Heart right ventricle (tissue), 16 donors: ENCODE data around the gene NEURL2. TPM values are rescaled to one million over a fixed set of nuclear protein-coding genes. Genes with fewer than 3 reads are reported as not detected.

ENCODE experiments used
- ATAC-seq, 8 donors: fragments of 200-7000 bp; cut with Tn5 transposase; one replicate each; pipeline ENCODE4 v1.9.1; 2020; ENCODE audit warnings: mild to moderate bottlenecking in 8 of 8, moderate library complexity in 8 of 8, moderate number of reproducible peaks in 1 of 8
- DNase-seq, 2 donors: peaks; one replicate each; pipeline ENCODE4 v3.0.0-alpha.2; 2020
- H3K27ac ChIP-seq, 10 donors: fragments of 200-600 bp; sonication (generic) in 2 of 10; one replicate each; pipeline versions ENCODE4 v1.5.0 to v1.8.0; 2020 to 2022; ENCODE audit warnings: mild to moderate bottlenecking in 3 of 10
- H3K27me3 ChIP-seq, 7 donors: fragments of 200-600 bp; one replicate each; pipeline ENCODE4 v1.8.0; 2021 to 2022; ENCODE audit warnings: mild to moderate bottlenecking in 2 of 7
- H3K36me3 ChIP-seq, 9 donors: fragments of 200-600 bp; sonication (generic) in 1 of 9; one replicate each; pipeline versions ENCODE4 v1.5.0 to v1.8.0; 2020 to 2022; ENCODE audit warnings: mild to moderate bottlenecking in 2 of 9
- H3K4me1 ChIP-seq, 9 donors: fragments of 200-600 bp; sonication (generic) in 1 of 9; one replicate each; pipeline versions ENCODE4 v1.5.0 to v1.8.0; 2020 to 2022; ENCODE audit warnings: mild to moderate bottlenecking in 4 of 9
- H3K4me3 ChIP-seq, 10 donors: fragments of 200-600 bp; sonication (generic) in 2 of 10; one replicate each; pipeline versions ENCODE4 v1.5.0 to v1.8.0; 2020 to 2022; ENCODE audit warnings: mild to moderate bottlenecking in 7 of 10, moderate library complexity in 2 of 10
- H3K9me3 ChIP-seq, 11 donors: fragments of 200-600 bp in 10 of 11; sonication (generic) in 2 of 11; one replicate each; pipeline versions ENCODE4 v1.5.0 to v1.8.0; 2013 to 2022; ENCODE audit warnings: mild to moderate bottlenecking in 2 of 11, control low read depth in 1 of 11, moderate library complexity in 1 of 11
- CTCF ChIP-seq, 9 donors: fragments of 200-600 bp; sonication (generic) in 2 of 9; IDR thresholded peaks; one replicate each; pipeline versions ENCODE4 v1.5.0 to v1.8.0; 2021 to 2022; ENCODE audit warnings: antibody characterized with exemption in 9 of 9, mild to moderate bottlenecking in 5 of 9, moderate library complexity in 1 of 9
- WGBS, 2 donors: extraction: QIAGEN DNeasy Blood & Tissue Kit; methylation state at CpG; one replicate each; pipeline ENCODE4 v1.1.7; 2013; ENCODE audit warnings: inconsistent platforms in 1 of 2; 5-methylcytosine and 5-hydroxymethylcytosine counted together
- intact Hi-C, 10 donors: fragments of 100-400 bp; cut with DNase I; formaldehyde crosslinking; loops; one replicate each; pipeline versions ENCODE4 v1.11.1 to v1.14.2; 2022
- polyA plus RNA-seq, 2 donors: library from polyadenylated mRNA; stranded (reverse); fragments of 200-250 nt; gene quantifications; one replicate each; pipeline ENCODE4 v1.2.3, GENCODE V29; 2013
- total RNA-seq, 10 donors: library from RNA; stranded (reverse); fragmentation: NEBNext Ultra II Directional in 3 of 10; extraction: Animal tissue kit (Norgen Biotek cat#: 25700) in 3 of 10; gene quantifications; one replicate each; pipeline versions ENCODE4 v1.2.1 to v1.2.4, GENCODE V29; 2021 to 2023
- donor health status: Arrhythmogenic right ventricular cardiomyopathy.
- donor health status: ischemic (EF 13 %, LVEDD 7.1; RV severe dilation, severe dysfunction).
- donor health status: healthy with polysubstance abuse.
- donor health status: DM: no; HTN: yes; CAD: no.
- donor health status: DM: no; HTN: no; CAD: no.
- donor health status: ischemic (EF 25% LVEDD 6.9; RV normal size, moderate dysfunction).
- donor health status: ischemic (EF 25% LVEDD 5.7; RV mildly dilated, moderate dysfunction).
- donor health status: healthy.
- donor health status: DM: yes; HTN: yes; CAD: no.
- donor health status: Ischemic cardiomyopathy.
- donor health status: ischemic (EF 35%, LVEDD 5.7; RV mildly dilated, moderate dysfunction).
- donor health status: nonischemic (EF 11% LVEDD 7.7; RV severe dilation, severe dysfunction).
- donor health status: DM: yes; HTN: yes; CAD: no.
- donor health status: PGD.
- donor health status: ischemic (EF 29% LVEDD 5.4; RV normal size, mild dysfunction).
- donor health status: nonischemic (EF 23%, LVEDD 6.1; RV moderate dilation, normal function).

The NEURL2 gene
- total and polyA plus RNA-seq, 12 donors = 3.3 to 11.1 (median 7.8) TPM

GRCh38 chr20:45845452-45845851, 45.6 kb downstream of the NEURL2 start:
- Histone ChIP-seq H3K36me3 (peaks cover 6 to 100% (median 46%) of the 10 kb centered on the region in 9 donors), H3K27me3 (no peaks in the 10 kb centered on the region), H3K4me1 (peaks cover 2 to 33% (median 18%) of the 10 kb centered on the region in 9 donors), H3K27ac (no peak overlapping the region), H3K4me3 (no peak overlapping the region), H3K9me3 (no peaks in the 10 kb centered on the region)
- DNase-seq = no peak
- TF ChIP-seq CTCF (IDR thresholded peaks at IDR 0.05) = no peak
- intact Hi-C loops = no loop called here
- ATAC-seq = no peak

DNA sequence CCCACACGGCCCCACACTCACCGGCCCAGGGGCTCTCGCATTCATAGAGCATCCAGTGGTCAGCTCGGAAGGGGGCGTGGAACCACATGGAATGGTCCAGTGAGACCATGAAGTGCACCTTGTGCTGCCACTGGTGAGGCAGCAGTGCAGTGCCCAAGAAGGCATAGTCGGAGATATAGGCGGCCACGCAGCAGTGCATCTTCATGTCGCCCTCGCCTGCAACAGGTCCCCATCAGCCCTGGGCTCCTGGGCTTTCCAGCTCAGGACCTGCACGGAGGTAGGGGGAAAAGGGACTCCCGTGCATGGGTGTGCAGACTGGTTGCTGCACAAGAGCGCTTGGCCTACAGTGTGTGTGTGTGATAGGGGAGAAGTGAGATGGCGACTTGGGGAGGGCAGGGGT, 47.5 kb downstream of the NEURL2 start:
- TF ChIP-seq CTCF (IDR thresholded peaks at IDR 0.05) = no peak
- peak in 3 of 8 donors; percentile 6 to 20 (median 19) for ATAC-seq
- Histone ChIP-seq H3K27me3 (no peaks in the 10 kb centered on the region), H3K36me3 (peaks cover 6 to 100% (median 46%) of the 10 kb centered on the region in 9 donors), H3K4me1 (peaks cover 2 to 33% (median 18%) of the 10 kb centered on the region in 9 donors), H3K4me3 (no peak overlapping the region), H3K9me3 (no peaks in the 10 kb centered on the region), H3K27ac (peak overlapping the region in 2 of 10 donors; percentile 49 to 62)
- WGBS, 2 donors = 94 to 95% methylated on average over 14 of the region's 14 CpGs
- no peak for DNase-seq
- intact Hi-C loops = no loop called here

- ATAC-seq = peak in 5 of 8 donors; percentile 13 to 48 (median 23)
- TF ChIP-seq CTCF (IDR thresholded peaks at IDR 0.05) = no peak
- WGBS, 2 donors = 57 to 66% methylated on average over 5 of the region's 5 CpGs
- Histone ChIP-seq H3K27ac (peak overlapping the region in 8 of 10 donors; percentile 11 to 62 (median 46)), H3K36me3 (peaks cover 6 to 100% (median 41%) of the 10 kb centered on the region in 9 donors), H3K4me3 (no peak overlapping the region), H3K4me1 (peaks cover 2 to 36% (median 18%) of the 10 kb centered on the region in 9 donors), H3K27me3 (no peaks in the 10 kb centered on the region), H3K9me3 (no peaks in the 10 kb centered on the region)
- intact Hi-C loops = no loop called here
- DNase-seq = no peak
Observed at GRCh38 chr20:45842169-45842812, 48.7 kb downstream of the NEURL2 start.

DNA sequence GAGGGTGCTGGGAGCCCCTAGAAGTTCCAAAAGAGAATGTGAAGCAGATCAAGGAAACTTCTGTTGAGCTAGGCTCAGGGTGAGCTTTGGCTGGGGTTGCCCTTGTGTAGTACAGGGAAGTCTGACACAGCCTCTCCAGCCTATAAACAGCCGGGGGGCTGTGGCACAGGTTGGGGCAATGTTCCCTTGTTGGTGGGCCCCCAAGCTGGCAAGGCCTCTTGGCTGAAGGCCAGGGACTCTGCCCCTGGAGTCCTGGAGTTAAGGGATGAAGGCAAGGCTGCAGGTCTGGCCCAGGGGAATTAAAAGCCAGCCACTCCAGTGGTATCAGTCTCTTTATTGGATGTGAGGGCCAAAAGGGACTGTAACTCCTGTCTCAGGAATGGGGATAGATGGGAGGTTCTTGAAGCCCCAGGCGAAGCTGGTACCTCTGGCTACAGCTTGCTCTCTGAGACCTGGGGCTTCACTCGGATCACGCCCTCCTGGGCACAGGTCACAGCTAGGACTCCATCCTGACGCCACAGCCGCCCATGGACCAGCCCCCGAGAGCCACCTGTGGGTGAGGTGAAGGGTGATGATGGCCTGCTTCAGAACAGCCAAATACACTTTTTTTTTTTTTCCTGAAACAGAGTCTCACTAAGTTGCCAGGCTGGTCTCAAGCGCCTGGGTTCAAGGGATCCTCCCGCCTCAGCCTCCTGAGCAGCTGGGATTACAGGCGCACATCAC, 49.4 kb downstream of the NEURL2 start:
- peaks cover 6 to 100% (median 41%) of the 10 kb centered on the region in 9 donors for H3K36me3 ChIP-seq
- H3K4me1 ChIP-seq = peaks cover 2 to 43% (median 25%) of the 10 kb centered on the region in 9 donors
- H3K4me3 ChIP-seq = no peak overlapping the region
- WGBS, 2 donors = 91 to 93% methylated on average over 10 of the region's 10 CpGs
- no peaks in the 10 kb centered on the region for H3K9me3 ChIP-seq
- DNase-seq (peak in 1 of 2 donors; percentile 28), ATAC-seq (peak in 4 of 8 donors; percentile 3 to 11 (median 8))
- no peak for TF ChIP-seq CTCF (IDR thresholded peaks at IDR 0.05)
- peak overlapping the region in 4 of 10 donors; percentile 38 to 62 (median 56) for H3K27ac ChIP-seq
- H3K27me3 ChIP-seq = no peaks in the 10 kb centered on the region
- intact Hi-C loops = no loop called here
